Panc1 (cell line): ENCODE measurements around the gene PDIK1L. TPM values are rescaled to one million over a fixed set of nuclear protein-coding genes. Genes with fewer than 3 reads are reported as not detected.

Source experiments
- ATAC-seq: fragments of 200-7000 bp; cut with Tn5 transposase; 2 replicates; pipeline ENCODE4 v1.9.1; 2020; ENCODE audit warnings: mild to moderate bottlenecking, moderate library complexity
- BruUV-seq: library from RNA; stranded (reverse); fragments of 400-500 nt; replicated peaks from 2 replicates; lab custom pipeline; 2021; lab: Mats Ljungman, UMichigan
- CTCF ChIA-PET: fragments of 300-600 bp; sonication (Branson Sonifier 250); formaldehyde crosslinking; loops from one replicate; lab custom pipeline; 2022; ENCODE audit warnings: antibody characterized with exemption; lab: Charles Lee
- POLR2A ChIA-PET: fragments of 300-600 bp; sonication (Branson Sonifier 250); formaldehyde crosslinking; loops from one replicate; lab custom pipeline; 2022; ENCODE audit warnings: antibody characterized with exemption; lab: Charles Lee
- DNase-seq: peaks from one replicate; pipeline ENCODE4 v3.0.0-alpha.2; 2010; ENCODE audit warnings: low read depth, low spot score
- H3K27ac ChIP-seq: 2 replicates; pipeline ENCODE4 v1.5.1; 2011; ENCODE audit warnings: mild to moderate bottlenecking, low read length, inconsistent platforms
- H3K27me3 ChIP-seq: fragments of 200-500 bp; sonication (Bioruptor generic); 2 replicates; pipeline ENCODE4 v1.6.0; 2014; ENCODE audit warnings: low read length, inconsistent platforms; ENCODE audit not compliant: control insufficient read depth, insufficient read depth
- H3K36me3 ChIP-seq: fragments of 200-500 bp; sonication (Bioruptor generic); 2 replicates; pipeline ENCODE4 v1.5.1; 2014; ENCODE audit warnings: inconsistent platforms, mild to moderate bottlenecking, low read length, moderate library complexity; ENCODE audit not compliant: control insufficient read depth, insufficient read depth
- H3K4me1 ChIP-seq: 2 replicates; pipeline ENCODE4 v1.5.1; 2011; ENCODE audit warnings: inconsistent platforms, mild to moderate bottlenecking, low read length, moderate library complexity; ENCODE audit not compliant: control insufficient read depth, insufficient read depth
- H3K4me3 ChIP-seq, 2 experiments: 2 replicates each; pipeline ENCODE4 v1.5.1; 2011 to 2012; ENCODE audit warnings: low read depth in 2 of 2, low read length in 2 of 2, mild to moderate bottlenecking in 2 of 2, inconsistent platforms in 1 of 2, moderate library complexity in 1 of 2
- H3K9me3 ChIP-seq: fragments of 200-500 bp; sonication (Bioruptor generic); 2 replicates; pipeline ENCODE4 v1.5.1; 2014; ENCODE audit warnings: low read depth, mild to moderate bottlenecking, inconsistent platforms, low read length, moderate library complexity; ENCODE audit not compliant: control insufficient read depth, insufficient read depth
- CTCF ChIP-seq: fragments of 450-650 bp; IDR thresholded peaks from 2 replicates; pipeline ENCODE4 v1.5.1; 2017; ENCODE audit warnings: mild to moderate bottlenecking
- POLR2AphosphoS5 ChIP-seq: IDR thresholded peaks from 2 replicates; pipeline ENCODE4 v1.6.1; 2012; ENCODE audit warnings: mild to moderate bottlenecking, low read depth, low read length, moderate library complexity
- REST ChIP-seq, 2 experiments: IDR thresholded peaks; 2 replicates each; pipeline ENCODE4 v1.6.1; 2011 to 2012; ENCODE audit warnings: low read depth in 2 of 2, control low read depth in 1 of 2, low read length in 1 of 2, mild to moderate bottlenecking in 1 of 2, moderate library complexity in 1 of 2; ENCODE audit not compliant: insufficient read depth in 1 of 2
- SIN3A ChIP-seq: IDR thresholded peaks from 2 replicates; pipeline ENCODE4 v1.6.1; 2012; ENCODE audit warnings: low read depth, mild to moderate bottlenecking, low read length, moderate library complexity, borderline replicate concordance; ENCODE audit not compliant: insufficient read depth
- TCF7L2 ChIP-seq: IDR thresholded peaks from 2 replicates; pipeline ENCODE4 v1.6.1; 2011; ENCODE audit warnings: mild to moderate bottlenecking, low read depth, low read length, inconsistent platforms
- in situ Hi-C: cut with HindIII; loops from 2 replicates; pipeline ENCODE4 v1.10.0; 2016; ENCODE audit warnings: low sequenced_read_pairs, low pct_unique_long_range_greater_than_20kb
- intact Hi-C: fragments of 100-400 bp; cut with micrococcal nuclease; formaldehyde crosslinking; loops from one replicate; pipeline ENCODE4 v1.10.0; 2022; ENCODE audit not compliant: unreplicated experiment
- total RNA-seq: library from RNA; stranded (reverse); gene quantifications from one replicate; pipeline ENCODE4 v1.2.1, GENCODE V29; 2021; ENCODE audit not compliant: unreplicated experiment

The PDIK1L gene
- total RNA-seq, 1 experiment from 2014 or later: 8.0 TPM

- Histone ChIP-seq H3K9me3 (no peaks in the 10 kb centered on the region), H3K4me1 (peaks cover 25% of the 10 kb centered on the region), H3K4me3 (no peak overlapping the region), H3K36me3 (no peaks in the 10 kb centered on the region), H3K27me3 (no peaks in the 10 kb centered on the region), H3K27ac (no peak overlapping the region)
- POLR2A ChIA-PET: no interaction called here
- no peak for TF ChIP-seq REST (IDR thresholded peaks at IDR 0.05; ENCODE audit: insufficient read depth in 1 of 2, low read depth in 2 of 2, low read length in 1 of 2)
- TF ChIP-seq SIN3A: no peak
- TF ChIP-seq CTCF: no peak
- no peak for TF ChIP-seq POLR2AphosphoS5
- no peak for TF ChIP-seq TCF7L2
- BruUV-seq: no TSS peak
- intact Hi-C loops (no loop called here), in situ Hi-C loops (no loop called here)
- DNase-seq (no peak), ATAC-seq (no peak)
- CTCF ChIA-PET: no interaction called here
Measured at GRCh38 chr1:26119892-26120608, 8.4 kb downstream of the PDIK1L start.

GRCh38 chr1:26121854-26122773 lies 10.5 kb downstream of the PDIK1L start:
- intact Hi-C loops: no loop called here
- DNase-seq (no peak), ATAC-seq (peak; percentile 43; the same call in 1 of the 2 replicates)
- no peak for TF ChIP-seq POLR2AphosphoS5
- Histone ChIP-seq H3K27ac (peak overlapping the region; percentile 79), H3K4me3 (no peak overlapping the region), H3K27me3 (no peaks in the 10 kb centered on the region), H3K9me3 (no peaks in the 10 kb centered on the region), H3K4me1 (peaks cover 33% of the 10 kb centered on the region), H3K36me3 (no peaks in the 10 kb centered on the region)
- CTCF ChIA-PET: interaction anchor here (0.6 to 1.6 kb wide), 2 partner anchors 8 to 20 kb away, joined by 3 to 6 read pairs; no protein-coding TSS in a partner anchor
- BruUV-seq: no TSS peak
- in situ Hi-C loops: no loop called here
- POLR2A ChIA-PET: interaction anchor here (0.6 kb wide), 3 partner anchors 9 to 253 kb away, joined by 3 to 9 read pairs (median 6); no protein-coding TSS in a partner anchor
